ENCODE results near the gene AHCYL1.

DNA sequence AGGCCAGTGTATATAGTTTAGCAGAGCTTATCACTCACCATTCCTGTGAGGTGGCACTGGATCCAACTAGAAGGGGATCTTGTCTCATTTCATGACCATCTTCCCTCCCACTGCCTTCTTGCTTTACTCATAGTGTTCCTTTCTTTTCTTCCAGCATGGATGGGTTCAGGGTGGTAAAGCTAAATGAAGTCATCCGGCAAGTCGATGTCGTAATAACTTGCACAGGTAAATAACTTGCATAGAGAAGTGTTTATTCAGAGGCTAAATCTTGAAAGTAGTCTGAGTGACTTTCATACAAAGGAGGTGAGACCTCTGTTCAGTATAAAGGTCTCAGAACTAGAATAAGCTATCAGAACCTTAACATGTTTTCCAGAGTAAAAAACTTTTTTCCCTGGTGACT, 33.2 kb downstream of the AHCYL1 start:
- TF ChIP-seq GATA2 (IDR thresholded peaks at IDR 0.05; ENCODE audit: low read depth, low read length) (no peak), GATA3 (IDR thresholded peaks at IDR 0.05; ENCODE audit: low read depth, low read length) (no peak)
